Hematopoietic multipotent progenitor cell treated with erythropoietin and hydrocortisone succinate and interleukin-3 and kit ligand, for 6 days (in vitro differentiated cells): ENCODE results near the gene FAM171A1.

ENCODE experiments used
- DNase-seq: peaks from one replicate; pipeline ENCODE4 v3.0.0-alpha.2; 2015

The FAM171A1 gene

GRCh38 chr10:15200626-15201025 lies 170.5 kb downstream of the FAM171A1 start:
- no peak for DNase-seq

- DNase-seq: no peak
These were observed 173.2 kb downstream of the FAM171A1 start for GRCh38 chr10:15197911-15198310.

GRCh38 chr10:15197276-15197675 lies 173.8 kb downstream of the FAM171A1 start:
- no peak for DNase-seq

GRCh38 chr10:15196021-15196834 lies 174.9 kb downstream of the FAM171A1 start:
- peak; percentile 39 for DNase-seq

- peak; percentile 42 for DNase-seq
These were observed 181.8 kb downstream of the FAM171A1 start for GRCh38 chr10:15189133-15189885.

GRCh38 chr10:15188603-15189002 lies 182.5 kb downstream of the FAM171A1 start:
- DNase-seq: no peak

- no peak for DNase-seq
These were observed 187.2 kb downstream of the FAM171A1 start for GRCh38 chr10:15183689-15184481.

GRCh38 chr10:15182540-15183207 lies 188.4 kb downstream of the FAM171A1 start:
- DNase-seq: no peak

GRCh38 chr10:15181576-15182156 lies 189.4 kb downstream of the FAM171A1 start:
- DNase-seq: no peak

GRCh38 chr10:15180736-15181135 lies 190.4 kb downstream of the FAM171A1 start:
- DNase-seq: no peak

GRCh38 chr10:15176269-15176668 lies 194.8 kb downstream of the FAM171A1 start:
- DNase-seq: no peak

- DNase-seq: no peak
These were observed 195.5 kb downstream of the FAM171A1 start for GRCh38 chr10:15175587-15175986.

- no peak for DNase-seq
These were observed 198.7 kb downstream of the FAM171A1 start for GRCh38 chr10:15172306-15172840.

GRCh38 chr10:15169555-15170401 lies 201.3 kb downstream of the FAM171A1 start:
- peak; percentile 69 for DNase-seq

- DNase-seq: peak; percentile 97
These were observed 202.1 kb downstream of the FAM171A1 start for GRCh38 chr10:15168786-15169554.

- DNase-seq: no peak
These were observed 202.8 kb downstream of the FAM171A1 start, which contains the start of gene NMT2 for GRCh38 chr10:15168291-15168785. TSS of gene NMT2 (minus strand) at chr10:15168693. CDS start at chr10:15168612, 81 bp downstream.

- DNase-seq: peak; percentile 65
These were observed 203.4 kb downstream of the FAM171A1 start for GRCh38 chr10:15167411-15168290.

GRCh38 chr10:15166325-15166724 lies 204.8 kb downstream of the FAM171A1 start:
- DNase-seq: no peak
